MM.1S (cell line): ENCODE results near the gene FAM120AOS.

Source experiments
- DNase-seq: peaks from one replicate; pipeline ENCODE4 v3.0.0-alpha.2; 2015
- H2AFZ ChIP-seq: fragments of 300-600 bp; sonication (generic); 2 replicates; pipeline ENCODE4 v1.6.0; 2016; ENCODE audit warnings: antibody characterized with exemption, low read length
- H3F3A ChIP-seq: fragments of 300-600 bp; sonication (generic); 2 replicates; pipeline ENCODE4 v1.6.1; 2016; ENCODE audit warnings: mild to moderate bottlenecking, antibody characterized with exemption, low read length, moderate library complexity, mixed read lengths; ENCODE audit not compliant: insufficient read depth
- H3K27ac ChIP-seq: fragments of 300-600 bp; sonication (generic); 2 replicates; pipeline ENCODE4 v1.5.1; 2016; ENCODE audit warnings: mild to moderate bottlenecking, low read length
- H3K27me3 ChIP-seq: fragments of 300-600 bp; sonication (generic); replicated peaks from 2 replicates; pipeline ENCODE4 v1.6.0; 2016; ENCODE audit warnings: low read length; ENCODE audit not compliant: insufficient read depth
- H3K36me3 ChIP-seq: fragments of 300-600 bp; sonication (generic); replicated peaks from 2 replicates; pipeline ENCODE4 v1.6.1; 2016; ENCODE audit warnings: mild to moderate bottlenecking, low read length, mixed read lengths; ENCODE audit not compliant: insufficient read depth
- H3K4me1 ChIP-seq: fragments of 300-600 bp; sonication (generic); 2 replicates; pipeline ENCODE4 v1.6.1; 2016; ENCODE audit warnings: low read length, mixed read lengths
- H3K4me2 ChIP-seq: fragments of 300-600 bp; sonication (generic); 2 replicates; pipeline ENCODE4 v1.6.0; 2016; ENCODE audit warnings: low read depth, low read length
- H3K4me3 ChIP-seq: fragments of 300-600 bp; sonication (generic); 2 replicates; pipeline ENCODE4 v1.5.1; 2016; ENCODE audit warnings: low read length, mixed read lengths
- H3K79me2 ChIP-seq: fragments of 300-600 bp; sonication (generic); 2 replicates; pipeline ENCODE4 v1.6.1; 2016; ENCODE audit warnings: mixed run types, low read length, mixed read lengths
- H3K9ac ChIP-seq: fragments of 300-600 bp; sonication (generic); 2 replicates; pipeline ENCODE4 v1.6.1; 2016; ENCODE audit warnings: low read length, mixed read lengths
- H3K9me2 ChIP-seq: fragments of 300-600 bp; sonication (generic); replicated peaks from 2 replicates; pipeline ENCODE4 v1.6.1; 2016; ENCODE audit warnings: mild to moderate bottlenecking, low read length, mixed read lengths; ENCODE audit not compliant: insufficient read depth
- H3K9me3 ChIP-seq: fragments of 300-600 bp; sonication (generic); replicated peaks from 2 replicates; pipeline ENCODE4 v1.6.1; 2016; ENCODE audit warnings: mild to moderate bottlenecking, low read length, mixed read lengths; ENCODE audit not compliant: insufficient read depth
- H4K20me1 ChIP-seq: fragments of 300-600 bp; sonication (generic); 2 replicates; pipeline ENCODE4 v1.6.1; 2016; ENCODE audit warnings: mild to moderate bottlenecking, low read length, moderate library complexity, mixed read lengths; ENCODE audit not compliant: insufficient read depth
- EZH2 ChIP-seq: fragments of 300-600 bp; sonication (generic); optimal IDR thresholded peaks from 2 replicates; pipeline ENCODE3; 2017; ENCODE audit warnings: low read depth, mild to moderate bottlenecking, antibody characterized with exemption, low read length, mixed read lengths
- EZH2phosphoT487 ChIP-seq: fragments of 300-600 bp; sonication (generic); IDR thresholded peaks from 2 replicates; pipeline ENCODE4 v1.6.1; 2018; ENCODE audit warnings: antibody characterized with exemption, low read length
- TF ChIP-seq, protein P1 (sequence below): fragments of 300-600 bp; sonication (generic); IDR thresholded peaks from 2 replicates; pipeline ENCODE4 v1.5.1; 2016; ENCODE audit warnings: antibody characterized with exemption, low read length, mixed read lengths

FAM120AOS gene

GRCh38 chr9:93461414-93461743 is 8.0 kb upstream of the FAM120AOS start:
- Histone ChIP-seq H4K20me1 (peaks cover 39% of the 10 kb centered on the region), H3K27ac (no peak overlapping the region), H3K4me2 (no peak overlapping the region), H3K79me2 (peaks cover 100% of the 10 kb centered on the region), H3K36me3 (no peaks in the 10 kb centered on the region), H3K4me1 (peaks cover 29% of the 10 kb centered on the region), H3K9me3 (no peaks in the 10 kb centered on the region), H3K4me3 (no peak overlapping the region), H3K9me2 (no peaks in the 10 kb centered on the region), H3K27me3 (no peaks in the 10 kb centered on the region), H3F3A (no peaks in the 10 kb centered on the region), H3K9ac (no peak overlapping the region), H2AFZ (no peak overlapping the region)
- no peak for TF ChIP-seq EZH2phosphoT487
- TF ChIP-seq, protein P1, sequence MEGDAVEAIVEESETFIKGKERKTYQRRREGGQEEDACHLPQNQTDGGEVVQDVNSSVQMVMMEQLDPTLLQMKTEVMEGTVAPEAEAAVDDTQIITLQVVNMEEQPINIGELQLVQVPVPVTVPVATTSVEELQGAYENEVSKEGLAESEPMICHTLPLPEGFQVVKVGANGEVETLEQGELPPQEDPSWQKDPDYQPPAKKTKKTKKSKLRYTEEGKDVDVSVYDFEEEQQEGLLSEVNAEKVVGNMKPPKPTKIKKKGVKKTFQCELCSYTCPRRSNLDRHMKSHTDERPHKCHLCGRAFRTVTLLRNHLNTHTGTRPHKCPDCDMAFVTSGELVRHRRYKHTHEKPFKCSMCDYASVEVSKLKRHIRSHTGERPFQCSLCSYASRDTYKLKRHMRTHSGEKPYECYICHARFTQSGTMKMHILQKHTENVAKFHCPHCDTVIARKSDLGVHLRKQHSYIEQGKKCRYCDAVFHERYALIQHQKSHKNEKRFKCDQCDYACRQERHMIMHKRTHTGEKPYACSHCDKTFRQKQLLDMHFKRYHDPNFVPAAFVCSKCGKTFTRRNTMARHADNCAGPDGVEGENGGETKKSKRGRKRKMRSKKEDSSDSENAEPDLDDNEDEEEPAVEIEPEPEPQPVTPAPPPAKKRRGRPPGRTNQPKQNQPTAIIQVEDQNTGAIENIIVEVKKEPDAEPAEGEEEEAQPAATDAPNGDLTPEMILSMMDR: no peak
- TF ChIP-seq EZH2: no peak
- no peak for DNase-seq

- Histone ChIP-seq H3F3A (no peaks in the 10 kb centered on the region), H3K4me1 (peaks cover 26% of the 10 kb centered on the region), H3K9ac (no peak overlapping the region), H3K4me3 (no peak overlapping the region), H3K9me3 (no peaks in the 10 kb centered on the region), H3K4me2 (no peak overlapping the region), H3K79me2 (peaks cover 100% of the 10 kb centered on the region), H3K27ac (no peak overlapping the region), H3K9me2 (no peaks in the 10 kb centered on the region), H4K20me1 (peaks cover 39% of the 10 kb centered on the region), H3K36me3 (no peaks in the 10 kb centered on the region), H2AFZ (no peak overlapping the region), H3K27me3 (no peaks in the 10 kb centered on the region)
- no peak for DNase-seq
- TF ChIP-seq EZH2phosphoT487: no peak
- TF ChIP-seq, protein P1: no peak
- no peak for TF ChIP-seq EZH2
Observed at GRCh38 chr9:93460689-93461413, 7.5 kb upstream of the FAM120AOS start.

DNA sequence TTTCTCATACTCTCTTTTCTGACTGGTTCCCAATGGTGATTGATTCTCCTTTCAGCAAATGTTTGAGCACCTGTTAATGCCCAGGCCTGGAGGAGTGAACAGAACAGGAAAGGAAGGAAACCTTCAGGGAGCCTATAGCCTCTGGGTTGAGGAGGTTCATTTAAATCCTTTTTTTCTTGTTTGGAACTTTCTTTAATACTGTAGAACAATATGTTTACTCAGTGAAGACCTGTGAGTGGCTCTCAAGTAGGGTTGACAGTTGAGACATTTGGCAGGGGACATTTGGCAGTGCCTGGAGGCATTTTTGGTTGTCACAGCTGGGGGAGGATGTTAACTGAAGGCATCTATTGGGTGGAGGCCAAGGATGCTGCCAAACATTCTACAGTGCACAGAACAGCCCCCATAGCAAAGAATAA is 6.1 kb upstream of the FAM120AOS start:
- Histone ChIP-seq H3K9me2 (no peaks in the 10 kb centered on the region), H3K4me1 (peaks cover 26% of the 10 kb centered on the region), H2AFZ (no peak overlapping the region), H3K36me3 (no peaks in the 10 kb centered on the region), H3K9ac (no peak overlapping the region), H3K27ac (no peak overlapping the region), H3K4me3 (no peak overlapping the region), H3K9me3 (no peaks in the 10 kb centered on the region), H4K20me1 (peaks cover 40% of the 10 kb centered on the region), H3K4me2 (no peak overlapping the region), H3K79me2 (peaks cover 100% of the 10 kb centered on the region), H3K27me3 (no peaks in the 10 kb centered on the region), H3F3A (no peaks in the 10 kb centered on the region)
- TF ChIP-seq, protein P1: no peak
- TF ChIP-seq EZH2phosphoT487: no peak
- no peak for TF ChIP-seq EZH2
- DNase-seq: no peak
